Measurements from ENCODE around the gene MRPL12.

DNA sequence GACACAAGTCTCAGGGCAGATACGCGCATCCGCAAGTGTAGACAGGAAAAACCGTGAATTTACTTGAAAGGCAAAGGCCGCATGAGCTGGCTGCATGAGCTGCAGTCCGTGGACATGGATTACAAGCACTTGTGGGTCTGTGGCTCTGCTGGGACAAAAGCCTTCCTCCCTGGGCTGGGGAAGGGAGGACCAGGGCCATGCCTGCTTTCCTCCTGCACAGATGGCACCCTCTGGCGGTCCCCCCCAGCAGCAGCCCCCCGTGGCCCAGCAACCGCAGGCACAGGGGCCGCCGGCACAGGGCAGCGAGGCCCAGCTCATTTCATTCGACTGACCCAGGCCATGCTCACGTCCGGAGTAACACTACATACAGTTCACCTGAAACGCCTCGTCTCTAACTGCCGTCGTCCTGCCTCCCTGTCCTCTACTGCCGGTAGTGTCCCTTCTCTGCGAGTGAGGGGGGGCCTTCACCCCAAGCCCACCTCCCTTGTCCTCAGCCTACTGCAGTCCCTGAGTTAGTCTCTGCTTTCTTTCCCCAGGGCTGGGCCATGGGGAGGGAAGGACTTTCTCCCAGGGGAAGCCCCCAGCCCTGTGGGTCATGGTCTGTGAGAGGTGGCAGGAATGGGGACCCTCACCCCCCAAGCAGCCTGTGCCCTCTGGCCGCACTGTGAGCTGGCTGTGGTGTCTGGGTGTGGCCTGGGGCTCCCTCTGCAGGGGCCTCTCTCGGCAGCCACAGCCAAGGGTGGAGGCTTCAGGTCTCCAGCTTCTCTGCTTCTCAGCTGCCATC, 1.7 kb upstream of the MRPL12 start:
- TF ChIP-seq, protein P1, sequence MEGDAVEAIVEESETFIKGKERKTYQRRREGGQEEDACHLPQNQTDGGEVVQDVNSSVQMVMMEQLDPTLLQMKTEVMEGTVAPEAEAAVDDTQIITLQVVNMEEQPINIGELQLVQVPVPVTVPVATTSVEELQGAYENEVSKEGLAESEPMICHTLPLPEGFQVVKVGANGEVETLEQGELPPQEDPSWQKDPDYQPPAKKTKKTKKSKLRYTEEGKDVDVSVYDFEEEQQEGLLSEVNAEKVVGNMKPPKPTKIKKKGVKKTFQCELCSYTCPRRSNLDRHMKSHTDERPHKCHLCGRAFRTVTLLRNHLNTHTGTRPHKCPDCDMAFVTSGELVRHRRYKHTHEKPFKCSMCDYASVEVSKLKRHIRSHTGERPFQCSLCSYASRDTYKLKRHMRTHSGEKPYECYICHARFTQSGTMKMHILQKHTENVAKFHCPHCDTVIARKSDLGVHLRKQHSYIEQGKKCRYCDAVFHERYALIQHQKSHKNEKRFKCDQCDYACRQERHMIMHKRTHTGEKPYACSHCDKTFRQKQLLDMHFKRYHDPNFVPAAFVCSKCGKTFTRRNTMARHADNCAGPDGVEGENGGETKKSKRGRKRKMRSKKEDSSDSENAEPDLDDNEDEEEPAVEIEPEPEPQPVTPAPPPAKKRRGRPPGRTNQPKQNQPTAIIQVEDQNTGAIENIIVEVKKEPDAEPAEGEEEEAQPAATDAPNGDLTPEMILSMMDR (IDR thresholded peaks at IDR 0.05), result no peak
- TF ChIP-seq POLR2AphosphoS5 (IDR thresholded peaks at IDR 0.05), result no peak
